Measurements from ENCODE around the gene ENAM. TPM values are rescaled to one million over a fixed set of nuclear protein-coding genes. Genes with fewer than 3 reads are reported as not detected.

ENAM gene
- total RNA-seq, 4 donors from 2014 or later: 0.16 TPM; not detected in 3

DNA sequence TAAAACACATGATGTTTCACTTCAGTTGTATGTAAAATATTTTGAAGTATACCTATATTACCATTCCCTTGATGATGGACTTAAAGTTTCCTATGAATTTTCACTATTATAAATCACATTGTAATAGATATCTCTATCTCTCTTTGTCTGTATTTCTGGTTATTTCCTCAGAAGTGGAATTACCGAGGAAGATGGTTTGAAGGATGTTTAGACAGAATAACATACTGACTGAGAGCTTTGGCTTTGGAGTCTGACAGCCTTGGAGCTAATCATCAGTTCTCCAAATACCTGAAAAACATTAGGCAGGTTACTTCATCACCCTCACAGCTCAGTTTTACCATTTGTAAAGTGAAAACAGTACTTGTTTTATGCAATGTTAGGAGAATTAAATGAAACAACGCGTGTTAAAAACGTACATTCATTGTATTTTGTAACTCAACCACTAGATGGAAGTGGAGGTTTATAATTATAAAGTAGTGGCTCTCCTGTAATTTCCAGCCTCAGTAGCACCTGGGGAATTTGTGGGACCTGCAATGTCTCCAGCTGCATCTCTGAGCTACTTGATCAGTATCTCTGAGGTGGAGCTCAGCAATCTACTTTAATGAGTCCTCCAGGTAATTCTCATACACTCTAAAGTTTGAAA lies 23.4 kb downstream of the ENAM start:
- no peak for TF ChIP-seq CTCF (IDR thresholded peaks at IDR 0.05; ENCODE audit: low read depth)

- no peak for TF ChIP-seq CTCF (IDR thresholded peaks at IDR 0.05; ENCODE audit: low read depth)
These were observed 26.1 kb downstream of the ENAM start for GRCh38 chr4:70654605-70655011.

DNA sequence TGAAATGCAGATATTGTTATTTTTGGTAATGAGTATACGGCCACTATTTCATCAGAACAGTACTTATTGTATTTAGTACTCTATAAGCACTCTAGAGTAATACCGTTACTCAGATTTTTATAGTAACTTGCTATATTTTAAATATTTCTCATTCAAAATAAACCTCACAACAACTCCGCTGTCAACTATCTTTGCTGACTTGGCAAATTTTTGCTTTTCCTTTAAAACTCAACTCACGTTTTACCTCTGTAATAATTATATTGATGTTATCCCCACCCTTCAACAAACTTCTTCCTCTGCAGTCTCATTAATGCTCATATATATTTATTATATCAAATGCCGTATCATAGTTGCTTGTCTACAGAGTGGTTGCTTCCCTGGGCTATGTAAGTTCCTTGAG lies 28.8 kb downstream of the ENAM start:
- no peak for TF ChIP-seq CTCF (IDR thresholded peaks at IDR 0.05; ENCODE audit: low read depth)

GRCh38 chr4:70658418-70658817 lies 29.9 kb downstream of the ENAM start:
- no peak for TF ChIP-seq CTCF (IDR thresholded peaks at IDR 0.05; ENCODE audit: low read depth)

GRCh38 chr4:70660106-70660505 lies 31.6 kb downstream of the ENAM start:
- TF ChIP-seq CTCF (IDR thresholded peaks at IDR 0.05; ENCODE audit: low read depth): no peak

DNA sequence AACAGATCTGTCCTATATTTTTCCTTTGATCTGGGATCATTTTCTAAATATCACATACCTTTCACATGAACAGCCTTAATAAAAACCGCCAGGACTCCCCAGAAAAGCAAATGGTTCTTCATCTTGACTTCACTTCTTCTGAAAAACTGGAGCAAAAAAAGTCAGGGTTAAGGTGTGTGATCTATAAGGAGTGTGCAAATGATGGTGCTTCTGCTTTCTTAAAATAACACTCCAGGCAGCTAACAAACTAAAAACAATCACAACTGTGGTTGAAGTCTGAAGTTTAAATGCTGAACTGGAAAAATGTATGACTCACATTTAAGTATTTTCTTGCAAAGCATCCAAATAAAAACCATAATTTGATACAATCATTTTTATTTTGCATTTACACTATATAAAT lies 37.8 kb downstream of the ENAM start, which contains the start of gene JCHAIN:
Gene JCHAIN, minus strand, starts transcription at position 140 of the 400 bp plus-strand sequence. Its CDS starts 18 bp downstream, at position 122.
- no peak for TF ChIP-seq CTCF (IDR thresholded peaks at IDR 0.05; ENCODE audit: low read depth)

DNA sequence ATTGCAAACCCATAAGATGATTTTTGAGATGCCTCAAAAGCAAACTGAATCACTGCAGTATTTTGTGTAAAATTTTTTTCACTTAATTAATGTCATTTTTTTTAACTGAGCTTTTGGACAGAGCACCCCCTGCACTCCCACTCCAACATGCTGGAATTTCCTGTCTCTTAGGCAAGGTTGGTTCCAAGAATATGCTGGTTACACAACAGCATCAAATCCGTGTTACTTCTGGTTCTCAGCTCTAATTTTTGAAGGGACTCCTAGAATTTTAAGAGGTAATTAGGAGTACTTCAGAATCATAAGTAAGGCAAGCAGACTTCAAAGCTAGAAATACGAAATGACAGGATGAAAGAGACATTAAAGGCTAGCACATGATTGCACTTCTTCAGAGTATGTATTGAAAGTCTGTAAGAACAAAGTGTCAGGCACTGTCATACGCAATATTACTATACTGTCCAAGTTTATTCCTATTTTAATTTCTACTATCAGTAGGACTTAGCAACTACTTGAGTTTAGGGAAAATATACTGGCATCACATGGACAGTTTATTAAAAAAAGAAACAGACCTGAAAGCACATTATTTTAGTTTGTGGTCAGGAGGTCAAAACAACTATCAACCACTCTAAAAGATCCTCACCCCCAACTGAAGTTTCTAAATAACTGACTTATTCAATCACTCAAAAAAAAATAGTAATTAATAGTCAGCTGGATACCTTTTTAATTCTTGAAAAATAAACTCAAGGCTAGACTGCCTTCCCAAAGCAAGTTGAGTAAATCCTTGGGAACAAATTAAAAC lies 39.4 kb downstream of the ENAM start:
- TF ChIP-seq CTCF (IDR thresholded peaks at IDR 0.05; ENCODE audit: low read depth): no peak
